ENCODE data around the gene RBM10. TPM values are rescaled to one million over a fixed set of nuclear protein-coding genes. Genes with fewer than 3 reads are reported as not detected.

The RBM10 gene
- total RNA-seq, 1 experiment from 2014 or later, result 56.9 TPM

GRCh38 chrX:47151435-47151834, 6.4 kb downstream of the RBM10 start:
- RAD21 ChIA-PET (ENCODE audit: low non-redundant PET in 1 of 2, low total read pairs in 2 of 2, uncharacterized antibody in 2 of 2, unreplicated experiment in 2 of 2), result no interaction called here
- no TSS peak for BruUV-seq (replicated peaks)
- no peaks in the 10 kb centered on the region for H4K20me1 ChIP-seq (ENCODE audit: insufficient read depth)
- no peak overlapping the region for H3K27ac ChIP-seq (ENCODE audit: low read depth, low read length)
- CTCF ChIA-PET, result no interaction called here
- H3K79me2 ChIP-seq (ENCODE audit: insufficient read depth, low read length), result peaks cover 81% of the 10 kb centered on the region
- POLR2A ChIA-PET, result no interaction called here
- ATAC-seq (no peak), DNase-seq (ENCODE audit: low read depth, low spot score) (no peak)
- H3K4me3 ChIP-seq (replicated peaks in 1 of 2; ENCODE audit: low read depth in 1 of 2, low read length in 2 of 2), result no peak overlapping the region
- H3K36me3 ChIP-seq (ENCODE audit: control insufficient read depth in 1 of 2, insufficient read depth in 2 of 2, low read length in 2 of 2), result no peaks in the 10 kb centered on the region; a peak in 1 of 4 replicates
- no peaks in the 10 kb centered on the region for H3K9me2 ChIP-seq (ENCODE audit: insufficient read depth)
- intact Hi-C loops (cut with micrococcal nuclease), result no loop called here
- H3K27me3 ChIP-seq (ENCODE audit: insufficient read depth, low read length), result no peaks in the 10 kb centered on the region
- H3K4me2 ChIP-seq (ENCODE audit: low read length), result no peak overlapping the region
- no peak overlapping the region for H2AFZ ChIP-seq (ENCODE audit: low read depth, low read length, poor library complexity, severe bottlenecking)
- H3K9ac ChIP-seq (ENCODE audit: low read length), result no peak overlapping the region
- no peaks in the 10 kb centered on the region for H3K9me3 ChIP-seq (ENCODE audit: control insufficient read depth in 1 of 2, insufficient read depth in 1 of 2, low read depth in 1 of 2, low read length in 2 of 2)
- H3K4me1 ChIP-seq (ENCODE audit: control insufficient read depth in 1 of 2, insufficient read depth in 2 of 2, low read length in 2 of 2), result peaks cover 0 to 3% of the 10 kb centered on the region in 2 experiments; a peak in 2 of 4 replicates
- TF ChIP-seq SIN3A (IDR thresholded peaks at IDR 0.05; ENCODE audit: low read depth), result no peak
- no peak for TF ChIP-seq JUND (IDR thresholded peaks at IDR 0.05)
- TF ChIP-seq REST (IDR thresholded peaks at IDR 0.05; ENCODE audit: low read depth), result no peak
- TF ChIP-seq ATF3 (IDR thresholded peaks at IDR 0.05), result no peak
- no peak for TF ChIP-seq EGR1 (IDR thresholded peaks at IDR 0.05; ENCODE audit: low read depth)
- TF ChIP-seq EZH2phosphoT487 (IDR thresholded peaks at IDR 0.05; ENCODE audit: borderline replicate concordance), result no peak
- no peak for TF ChIP-seq CTCF (IDR thresholded peaks at IDR 0.05 in 2 of 3, conservative IDR thresholded peaks at IDR 0.05 in 1 of 3; ENCODE audit: borderline replicate concordance in 1 of 3, insufficient read depth in 1 of 3, low read depth in 2 of 3, low read length in 2 of 3)
- TF ChIP-seq EZH2 (IDR thresholded peaks at IDR 0.05), result no peak
- no peak for TF ChIP-seq RAD21 (IDR thresholded peaks at IDR 0.05; ENCODE audit: low read depth)
- no peak for TF ChIP-seq ELF1 (IDR thresholded peaks at IDR 0.05; ENCODE audit: borderline replicate concordance, low read depth)
- TF ChIP-seq CEBPB (IDR thresholded peaks at IDR 0.05; ENCODE audit: low read depth), result no peak
- no peak for TF ChIP-seq CBX3 (IDR thresholded peaks at IDR 0.05; ENCODE audit: low read depth)
- no peak for TF ChIP-seq SRF (IDR thresholded peaks at IDR 0.05; ENCODE audit: low read depth)
- no peak for TF ChIP-seq SP1 (IDR thresholded peaks at IDR 0.05; ENCODE audit: low read depth)
- TF ChIP-seq ZFX (IDR thresholded peaks at IDR 0.05), result no peak
- TF ChIP-seq TCF7L2 (IDR thresholded peaks at IDR 0.05; ENCODE audit: borderline replicate concordance, extremely low read depth, insufficient read depth, insufficient read length), result no peak
- no peak for TF ChIP-seq ZBTB33 (IDR thresholded peaks at IDR 0.05; ENCODE audit: extremely low read depth, insufficient replicate concordance, low read length)
- TF ChIP-seq ZNF274 (IDR thresholded peaks at IDR 0.05; ENCODE audit: low read depth, low read length), result no peak
